HT1080 (cell line): ENCODE results near the gene CA10. TPM values are rescaled to one million over a fixed set of nuclear protein-coding genes. Genes with fewer than 3 reads are reported as not detected.

Experiments
- DNase-seq: peaks from one replicate; pipeline ENCODE4 v3.0.0-alpha.2; 2015; ENCODE audit warnings: low read depth
- total RNA-seq: library from RNA; depleted of rRNA; stranded (reverse); fragments of >200 nt; shearing (Covaris generic); gene quantifications from 2 replicates; pipeline ENCODE4 v1.2.3, GENCODE V29; 2014

CA10 gene
- total RNA-seq, 1 experiment from 2014 or later = not detected

- DNase-seq = no peak
Observed at GRCh38 chr17:52049051-52049450, 109.5 kb downstream of the CA10 start.

- DNase-seq = no peak
Observed at GRCh38 chr17:52048137-52048898, 110.2 kb downstream of the CA10 start.

GRCh38 chr17:52047086-52047485, 111.4 kb downstream of the CA10 start:
- no peak for DNase-seq

- DNase-seq = no peak
Observed at GRCh38 chr17:52041123-52041617, 117.3 kb downstream of the CA10 start.

- no peak for DNase-seq
Observed at GRCh38 chr17:52036416-52036815, 122.1 kb downstream of the CA10 start.

- no peak for DNase-seq
Observed at GRCh38 chr17:52035336-52035915, 123.1 kb downstream of the CA10 start.

- no peak for DNase-seq
Observed at GRCh38 chr17:52032454-52032853, 126.1 kb downstream of the CA10 start.

GRCh38 chr17:52030052-52030451, 128.5 kb downstream of the CA10 start:
- no peak for DNase-seq

- DNase-seq = peak; percentile 84
Observed at GRCh38 chr17:52027620-52028295, 130.8 kb downstream of the CA10 start.

- peak; percentile 25 for DNase-seq
Observed at GRCh38 chr17:52027081-52027480, 131.4 kb downstream of the CA10 start.

GRCh38 chr17:52026075-52026474, 132.4 kb downstream of the CA10 start:
- DNase-seq = no peak

GRCh38 chr17:52025236-52025635, 133.3 kb downstream of the CA10 start:
- DNase-seq = peak; percentile 1

GRCh38 chr17:52024300-52024870, 134.1 kb downstream of the CA10 start:
- no peak for DNase-seq

- DNase-seq = no peak
Observed at GRCh38 chr17:52011064-52011463, 147.4 kb downstream of the CA10 start.

GRCh38 chr17:51999654-52000053, 158.9 kb downstream of the CA10 start:
- DNase-seq = no peak

- DNase-seq = no peak
Observed at GRCh38 chr17:51997723-51998122, 160.8 kb downstream of the CA10 start.

- peak; percentile 78 for DNase-seq
Observed at GRCh38 chr17:51995797-51996403, 162.6 kb downstream of the CA10 start.

- DNase-seq = no peak
Observed at GRCh38 chr17:51992864-51993416, 165.6 kb downstream of the CA10 start.

GRCh38 chr17:51971121-51971520, 187.4 kb downstream of the CA10 start:
- DNase-seq = no peak

- no peak for DNase-seq
Observed at GRCh38 chr17:51961689-51962088, 196.8 kb downstream of the CA10 start.

- DNase-seq = no peak
Observed at GRCh38 chr17:51957786-51958185, 200.7 kb downstream of the CA10 start.
